ENCODE results near the gene TNKS2. TPM values are rescaled to one million over a fixed set of nuclear protein-coding genes. Genes with fewer than 3 reads are reported as not detected.

TNKS2 gene
- total RNA-seq, result 42.6 and 58.1 TPM in 2 replicates

GRCh38 chr10:91797874-91798648, at the start of gene TNKS2:
Gene TNKS2, plus strand, starts transcription at chr10:91798426. Its CDS starts 265 bp downstream, at chr10:91798691.

GRCh38 chr10:91909117-91909677, 111.0 kb downstream of the TNKS2 start, which contains the start of gene FGFBP3:
Gene FGFBP3, minus strand, starts transcription at chr10:91909486. Its CDS starts 517 bp downstream, at chr10:91908969.

Other genes starting within 250 kb of the TNKS2 start
- gene PPP1R3C, start 165.4 kb upstream of the TNKS2 start, total RNA-seq, result 1.9 and 5.9 TPM in 2 replicates
- 0.30 and 0.32 TPM in 2 replicates for gene FGFBP3, start 111.1 kb downstream of the TNKS2 start, total RNA-seq
- 36.1 and 40.4 TPM in 2 replicates for gene BTAF1, start 125.3 kb downstream of the TNKS2 start, total RNA-seq

Data from epithelial cell of umbilical artery (primary cell).